HT-29 (cell line): ENCODE measurements around the gene SLMAP. TPM values are rescaled to one million over a fixed set of nuclear protein-coding genes. Genes with fewer than 3 reads are reported as not detected.
"Not testable (repeated sequence)": the region's sequence is repeated elsewhere in the genome, so short reads cannot be mapped to it uniquely, and the experiment has no call there.

Experiments
- DNase-seq: peaks from one replicate; pipeline ENCODE4 v3.0.0-alpha.2; 2015; ENCODE audit warnings: low spot score
- total RNA-seq: library from RNA; depleted of rRNA; stranded (reverse); fragments of >200 nt; shearing (Covaris generic); gene quantifications from 2 replicates; pipeline ENCODE4 v1.2.3, GENCODE V29; 2014

Gene SLMAP
- total RNA-seq, 1 experiment from 2014 or later, result 57.2 TPM

DNA sequence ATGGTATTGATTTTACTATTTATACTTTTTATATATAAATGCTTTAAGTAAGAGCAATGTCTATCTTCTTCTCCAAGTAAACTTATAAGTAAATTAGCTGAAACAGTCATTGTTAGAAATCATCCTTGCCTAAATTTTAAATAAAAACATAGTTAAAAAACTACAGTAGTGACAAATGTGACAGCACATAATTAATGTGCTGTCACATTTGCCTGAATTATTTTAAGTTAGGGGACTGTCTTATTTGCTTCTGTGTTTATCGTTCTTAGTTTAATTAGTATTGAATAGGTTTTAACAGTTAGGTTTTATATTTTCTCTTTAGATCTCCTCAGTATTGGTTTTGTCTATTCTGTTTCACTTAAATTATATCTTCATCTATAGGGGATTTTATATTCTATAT, 36.1 kb downstream of the SLMAP start:
- DNase-seq, result no peak

DNA sequence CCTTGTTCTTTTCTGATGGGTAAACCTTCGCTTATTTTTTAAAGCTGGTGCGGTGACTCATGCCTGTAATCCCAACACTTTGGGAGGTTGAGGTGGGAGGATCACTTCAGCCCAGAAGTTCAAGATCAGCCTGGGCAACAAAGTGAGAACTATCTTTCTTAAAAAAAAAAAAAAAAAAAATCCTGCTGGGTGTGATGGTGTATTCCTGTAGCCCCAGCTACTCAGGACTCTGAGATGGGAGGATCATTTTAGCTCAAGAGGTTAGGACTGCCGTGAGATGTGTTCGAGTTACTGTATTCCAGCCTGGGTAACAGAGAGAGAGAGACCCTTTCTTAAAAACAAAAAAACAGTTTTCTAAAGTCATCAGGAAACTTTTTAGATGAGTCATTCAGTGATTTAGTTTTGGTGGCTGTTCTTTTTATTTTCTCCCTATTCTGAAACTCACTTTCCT, 37.7 kb downstream of the SLMAP start:
- DNase-seq, result no peak

DNA sequence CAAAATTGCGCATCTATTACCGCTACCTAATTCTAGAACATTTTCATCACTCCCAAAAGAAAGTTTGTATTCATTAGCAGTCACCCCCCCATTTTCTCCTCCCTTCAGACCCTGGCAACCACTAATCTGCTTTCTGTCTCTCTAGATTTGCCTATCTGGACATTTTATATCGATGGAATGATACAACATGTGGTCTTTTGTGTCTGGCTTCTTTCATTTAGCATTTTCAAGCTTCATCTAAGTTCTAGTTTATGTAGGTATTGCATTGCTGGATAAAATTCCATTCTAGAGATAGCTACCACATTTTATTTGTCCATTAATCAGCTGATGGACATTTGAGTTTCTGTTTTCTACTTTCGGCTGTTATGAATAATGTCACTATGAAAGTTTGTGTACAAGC, 38.4 kb downstream of the SLMAP start:
- no peak for DNase-seq

DNA sequence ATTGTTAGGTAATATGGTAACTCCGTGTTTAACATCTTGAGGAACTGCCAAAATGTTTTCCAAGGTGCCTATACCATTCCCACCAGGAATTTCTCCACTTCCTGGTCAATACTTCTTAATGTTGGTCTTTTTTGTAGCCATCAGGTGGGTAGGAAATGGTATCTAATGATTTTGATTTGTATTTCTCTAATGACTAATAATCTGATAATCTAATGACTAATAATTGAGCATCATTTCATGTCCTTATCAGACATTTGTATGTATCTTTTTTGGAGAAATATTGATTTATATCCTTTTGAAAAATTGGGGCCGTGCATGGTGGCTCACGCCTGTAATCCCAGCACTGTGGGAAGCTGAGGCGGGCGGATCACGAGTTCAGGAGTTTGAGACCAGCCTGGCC, 38.8 kb downstream of the SLMAP start:
- DNase-seq, result no peak

DNA sequence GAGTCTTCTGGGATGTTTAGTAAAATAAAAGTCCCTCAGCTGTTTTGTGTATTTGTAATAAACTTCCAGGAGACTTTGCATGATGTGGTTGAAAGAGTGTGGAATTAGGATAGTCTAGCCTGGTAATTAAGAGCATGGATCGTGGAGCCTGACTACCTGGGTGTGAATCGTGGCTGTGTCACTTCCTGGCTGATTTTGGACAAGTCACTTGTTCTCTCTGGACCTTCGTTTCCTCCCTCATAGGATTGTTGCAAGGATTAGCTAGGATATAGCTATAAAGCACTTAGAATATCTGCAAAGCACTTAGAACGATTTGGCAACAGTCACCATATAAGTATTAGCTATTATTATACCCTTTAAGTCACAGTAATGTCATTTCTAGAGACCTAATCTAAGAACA, 40.2 kb downstream of the SLMAP start:
- DNase-seq, result no peak

DNA sequence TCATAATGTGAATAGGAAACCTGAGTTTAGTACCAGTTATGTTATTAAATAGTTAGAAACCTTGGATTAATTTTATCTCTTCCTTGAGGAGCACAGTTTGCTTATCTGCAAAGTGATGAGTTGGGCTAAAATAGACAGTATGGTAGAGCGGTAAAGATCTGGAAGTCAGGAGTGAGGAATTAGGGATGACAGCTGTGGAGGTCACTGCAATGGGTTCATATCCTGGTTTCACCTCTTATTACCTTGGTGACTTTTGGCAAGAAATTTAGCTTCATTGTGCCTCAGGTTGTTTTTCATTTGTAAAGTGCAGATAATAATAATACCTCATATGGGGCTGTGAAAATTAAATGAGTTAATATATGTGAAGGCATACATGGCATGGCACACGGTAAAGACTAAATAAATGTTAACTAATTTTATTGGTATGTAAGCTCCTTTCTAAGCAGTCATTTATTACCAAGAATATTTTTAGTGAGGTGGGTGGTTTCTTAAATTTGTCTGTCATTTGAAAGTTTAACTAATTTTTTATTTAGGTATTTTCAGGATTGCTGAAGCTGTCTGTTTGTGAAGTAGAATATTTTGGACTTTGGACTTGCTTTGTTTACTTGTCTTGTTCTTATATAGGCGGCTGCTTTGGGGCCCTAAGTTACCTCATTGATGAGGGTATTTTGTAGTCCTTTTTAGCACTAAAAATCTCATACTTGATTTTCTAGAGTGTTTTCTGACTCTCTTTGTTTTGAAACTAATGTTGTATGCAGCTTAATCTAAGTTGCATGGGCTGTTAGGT, 41.8 kb downstream of the SLMAP start:
- DNase-seq, result no peak

DNA sequence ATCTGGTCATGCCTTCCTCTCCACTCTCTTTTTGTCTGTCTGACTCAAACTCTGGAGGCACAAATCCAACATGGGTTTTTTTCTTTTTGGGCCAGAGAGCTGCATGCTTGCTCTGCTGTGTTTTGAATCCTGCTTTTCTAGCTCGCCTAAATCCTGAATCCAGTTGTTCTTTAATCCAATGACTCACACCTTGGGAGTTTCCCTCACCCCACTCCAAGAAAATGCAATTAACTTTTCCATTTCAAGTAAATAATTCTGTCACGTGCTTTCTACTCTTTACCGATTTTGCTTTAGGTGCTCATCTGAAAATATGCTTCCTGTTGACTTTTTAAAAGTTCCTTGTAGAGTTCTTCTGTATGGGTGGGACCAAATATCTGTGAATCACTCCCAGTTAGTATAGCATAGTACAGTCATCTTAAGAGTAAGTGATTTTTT, 47.6 kb downstream of the SLMAP start:
- peak; percentile 64 for DNase-seq

DNA sequence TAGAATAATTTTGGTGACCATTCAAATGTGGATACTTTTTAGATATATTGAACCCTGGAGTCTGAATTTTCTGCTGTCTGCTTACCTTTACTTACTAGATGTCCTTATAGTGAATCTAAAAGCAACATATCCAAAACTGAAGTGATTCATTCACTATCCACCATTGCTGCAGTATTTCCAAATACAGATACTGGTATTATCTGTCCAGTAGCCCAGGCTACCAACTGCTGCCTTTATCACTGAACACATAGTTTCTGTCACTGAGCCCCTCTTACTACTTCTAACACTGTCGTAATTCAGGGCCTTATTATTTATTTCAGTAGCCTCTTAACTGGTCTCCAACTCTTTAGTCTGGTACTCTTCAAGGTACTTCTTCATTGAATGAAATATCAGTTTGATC, 49.2 kb downstream of the SLMAP start:
- DNase-seq, result no peak

DNA sequence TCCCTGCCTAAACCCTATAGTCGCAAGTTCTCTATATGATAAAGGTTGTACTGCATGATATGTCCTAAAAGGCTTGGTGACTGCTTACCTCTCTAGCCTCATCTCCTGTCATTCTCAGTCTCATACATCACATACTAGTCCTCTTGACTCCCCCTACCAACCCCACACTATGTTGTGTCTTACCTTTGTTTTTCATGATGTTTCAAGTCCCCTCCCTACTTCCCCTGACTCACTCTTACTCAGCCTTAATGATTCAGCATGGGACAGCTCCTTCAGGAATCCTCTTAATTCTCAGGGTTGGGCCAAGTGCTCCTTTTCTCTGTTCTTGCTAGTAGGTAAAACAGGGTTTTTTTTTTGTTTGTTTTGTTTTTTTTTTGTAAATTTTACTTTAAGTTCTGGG, 49.6 kb downstream of the SLMAP start:
- no peak for DNase-seq

DNA sequence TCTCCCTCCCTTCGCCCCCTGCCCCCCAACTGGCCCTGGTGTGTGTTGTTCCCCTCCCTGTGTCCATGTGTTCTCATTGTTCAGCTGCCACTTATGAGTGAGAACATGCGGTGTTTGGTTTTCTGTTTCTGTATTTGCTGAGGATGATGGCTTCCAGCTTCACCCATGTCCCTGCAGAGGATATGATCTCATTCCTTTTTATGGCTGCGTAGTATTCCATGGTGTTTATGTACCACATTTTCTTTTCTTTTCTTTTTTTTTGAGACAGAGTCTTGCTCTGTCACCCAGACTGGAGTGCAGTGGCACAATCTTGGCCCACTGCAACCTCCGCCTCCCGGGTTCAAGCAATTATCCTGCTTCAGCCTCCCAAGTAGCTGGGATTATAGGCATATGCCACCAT, 50.1 kb downstream of the SLMAP start:
- not testable (repeated sequence) for DNase-seq

DNA sequence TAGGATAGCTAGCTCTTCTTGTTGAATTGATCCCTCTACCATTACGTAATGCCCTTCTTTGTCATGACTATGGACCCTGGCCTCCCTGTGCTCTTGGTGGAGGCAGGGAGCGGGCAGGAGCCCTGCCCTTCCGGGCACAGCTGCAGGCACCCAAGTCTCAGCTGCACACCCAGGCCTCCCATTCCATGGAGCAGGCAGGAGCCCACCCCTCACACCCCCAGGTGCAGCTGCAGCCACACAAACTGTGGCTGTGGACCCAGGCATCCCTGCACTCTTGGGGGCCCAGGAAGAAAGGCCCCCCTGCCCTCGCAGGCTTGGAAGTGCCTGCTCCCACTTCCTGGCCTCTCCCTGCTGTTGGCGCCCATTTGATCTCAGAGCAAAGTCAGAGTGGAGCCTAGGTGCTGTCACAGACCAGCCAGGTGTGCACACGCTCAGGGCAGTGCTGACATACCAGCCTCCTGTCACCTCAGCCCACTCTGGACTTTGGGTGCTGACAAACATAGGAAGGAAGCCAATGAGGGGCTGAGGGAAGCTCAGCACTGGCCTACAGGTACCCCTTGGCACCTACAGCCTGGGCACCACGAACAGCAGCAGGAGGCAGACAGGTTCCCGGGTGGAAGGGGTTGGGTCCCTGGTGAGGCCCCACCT, 53.0 kb downstream of the SLMAP start:
- no peak for DNase-seq

DNA sequence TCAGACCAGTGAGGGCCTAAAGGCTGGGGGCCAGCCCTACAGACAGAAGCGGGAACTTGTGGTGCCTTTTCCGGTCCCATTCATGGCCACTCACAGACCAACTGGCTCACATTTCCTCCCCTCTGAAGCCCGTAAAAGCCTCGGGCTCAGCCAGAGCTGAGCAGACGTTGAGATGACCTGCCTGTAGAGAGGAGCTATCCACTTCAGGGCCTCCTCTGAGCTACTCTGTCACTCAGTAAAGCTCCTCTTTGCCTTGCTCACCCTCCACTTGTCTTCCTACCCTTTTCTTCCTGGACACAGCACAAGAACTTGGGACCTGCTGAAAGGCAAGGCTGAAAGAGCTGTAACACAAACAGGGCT, 53.5 kb downstream of the SLMAP start:
- DNase-seq, result no peak

DNA sequence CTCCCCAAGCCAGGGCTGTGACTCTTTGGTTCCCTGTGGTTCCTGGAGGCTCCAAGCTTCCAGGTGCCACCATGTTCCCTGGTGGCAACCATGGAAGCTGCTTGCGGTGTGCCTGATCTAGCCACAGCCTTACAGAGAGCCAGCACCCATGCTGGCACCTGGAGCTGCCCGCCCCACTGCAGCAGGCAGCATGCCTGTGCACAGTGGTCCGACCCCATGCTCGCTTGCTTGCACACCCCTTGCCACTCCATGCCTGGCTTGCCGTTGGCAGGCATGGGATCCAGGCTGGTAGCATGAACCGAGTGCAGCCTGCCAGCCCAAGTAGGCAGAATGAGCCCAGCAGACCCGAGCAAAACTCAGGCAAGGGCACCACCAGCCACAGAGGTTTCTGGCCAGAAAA, 53.9 kb downstream of the SLMAP start:
- no peak for DNase-seq

DNA sequence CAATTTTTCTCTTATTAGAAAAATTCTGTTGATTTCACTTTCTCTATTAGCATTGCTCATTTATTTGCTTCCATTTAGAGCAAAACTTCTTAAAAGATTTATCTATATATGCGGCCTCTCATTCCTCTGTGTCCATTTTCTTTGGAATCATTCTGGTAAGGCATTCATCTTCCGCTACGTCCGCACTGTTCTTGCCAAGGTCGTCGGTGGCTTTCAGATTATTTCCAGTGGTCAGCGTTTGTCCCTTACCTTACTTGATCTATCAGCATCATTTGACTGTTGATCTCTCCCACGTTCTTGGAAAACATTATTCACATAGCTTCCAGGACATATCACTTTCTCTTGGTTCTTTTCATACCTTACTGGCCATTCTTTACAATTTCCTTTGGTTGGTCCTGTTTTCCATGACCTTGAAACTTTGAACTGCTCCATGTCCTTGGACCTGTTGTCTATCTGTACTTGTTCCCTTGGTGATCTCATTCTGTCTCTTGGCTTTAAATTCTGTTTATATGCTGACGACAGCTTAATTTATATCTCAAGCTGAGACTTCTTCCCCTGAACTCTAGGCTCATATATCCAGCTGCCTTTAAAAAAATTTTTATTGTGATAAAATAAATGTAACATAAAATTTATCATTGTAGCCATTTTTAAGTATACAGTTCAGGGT, 54.5 kb downstream of the SLMAP start:
- no peak for DNase-seq

DNA sequence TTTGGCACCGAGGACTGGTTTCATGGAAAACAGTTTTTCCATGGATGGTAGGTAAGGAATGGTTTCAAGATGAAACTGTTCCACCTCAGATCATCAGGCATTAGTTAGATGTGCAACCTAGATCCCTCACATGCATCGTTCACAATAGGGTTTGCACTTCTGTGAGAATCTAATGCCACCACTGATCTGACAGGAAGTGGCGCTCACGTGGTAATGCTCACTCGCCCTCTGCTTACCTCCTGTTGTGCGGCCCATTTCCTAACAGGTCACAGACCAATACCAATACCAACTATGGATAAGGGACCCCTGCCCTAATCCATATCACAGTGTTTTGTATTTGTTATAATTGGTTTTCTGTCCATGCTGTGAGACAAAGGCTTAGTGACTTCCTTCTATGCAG, 58.9 kb downstream of the SLMAP start:
- DNase-seq, result no peak

DNA sequence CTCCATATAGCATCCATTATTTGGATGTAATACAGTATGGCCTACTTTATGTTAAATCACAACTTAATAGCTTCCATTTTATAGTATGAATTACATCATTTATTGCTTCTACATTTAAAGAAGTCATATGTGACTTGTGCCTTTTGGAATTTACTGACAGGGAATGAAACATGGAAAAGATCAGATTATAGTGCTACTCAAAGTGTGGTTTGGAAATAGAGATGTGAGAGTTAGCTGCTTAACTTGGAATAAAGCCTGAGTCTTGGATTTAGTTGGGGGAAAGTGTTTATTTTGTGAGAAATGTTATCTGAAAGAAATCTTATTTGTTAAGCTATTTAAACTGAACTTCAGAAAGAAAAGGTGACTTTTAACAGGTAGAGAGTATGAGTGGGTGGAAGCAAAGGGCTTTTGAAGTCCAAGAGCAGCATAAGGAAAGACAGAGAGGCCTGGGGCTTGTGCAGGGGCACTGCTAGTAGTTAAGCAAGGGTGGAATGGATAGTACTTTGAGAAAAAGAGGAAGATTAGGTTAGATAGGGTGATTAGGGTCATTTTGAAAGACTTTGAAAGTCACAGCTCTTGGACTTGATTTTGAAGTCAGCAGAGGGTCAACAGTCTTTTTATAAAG, 60.5 kb downstream of the SLMAP start:
- no peak for DNase-seq

DNA sequence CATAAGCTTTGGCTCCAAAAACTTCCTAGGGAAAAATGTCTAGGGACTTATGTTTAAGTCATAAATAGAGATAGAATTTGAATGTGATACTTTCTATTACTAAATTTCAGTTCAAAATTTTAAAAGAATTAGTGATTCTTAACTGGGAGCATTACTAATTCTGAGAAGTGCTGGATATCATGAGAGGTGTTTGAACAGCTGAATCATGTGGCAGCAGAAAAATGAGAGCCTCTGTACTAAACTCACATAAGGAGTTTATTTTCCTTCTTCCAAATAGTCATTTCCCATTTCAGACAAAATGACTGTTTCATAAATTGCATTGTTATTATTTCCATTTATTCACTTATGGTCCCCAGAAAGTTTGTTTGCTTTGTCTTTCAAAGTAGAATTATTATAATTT, 62.7 kb downstream of the SLMAP start:
- DNase-seq, result no peak

DNA sequence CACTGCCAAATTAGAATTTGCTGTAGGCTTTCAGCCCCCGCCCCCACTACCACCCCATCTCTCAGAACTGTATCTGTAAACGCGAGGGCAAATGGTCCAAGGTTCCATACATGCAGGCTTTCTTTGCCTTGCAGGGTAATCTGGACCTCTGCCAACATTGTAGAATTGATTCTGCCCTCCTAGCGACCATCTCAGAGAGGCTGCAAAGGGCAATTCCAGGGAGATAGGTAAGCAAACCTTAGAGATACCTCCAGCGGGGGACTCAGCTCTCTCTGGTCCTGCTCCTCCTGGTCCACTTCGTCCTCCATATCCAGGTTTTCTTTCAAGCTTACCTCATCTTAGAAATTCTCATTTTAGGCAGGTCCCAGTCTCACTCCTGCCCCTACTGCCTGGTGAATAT, 64.4 kb downstream of the SLMAP start:
- DNase-seq, result no peak

DNA sequence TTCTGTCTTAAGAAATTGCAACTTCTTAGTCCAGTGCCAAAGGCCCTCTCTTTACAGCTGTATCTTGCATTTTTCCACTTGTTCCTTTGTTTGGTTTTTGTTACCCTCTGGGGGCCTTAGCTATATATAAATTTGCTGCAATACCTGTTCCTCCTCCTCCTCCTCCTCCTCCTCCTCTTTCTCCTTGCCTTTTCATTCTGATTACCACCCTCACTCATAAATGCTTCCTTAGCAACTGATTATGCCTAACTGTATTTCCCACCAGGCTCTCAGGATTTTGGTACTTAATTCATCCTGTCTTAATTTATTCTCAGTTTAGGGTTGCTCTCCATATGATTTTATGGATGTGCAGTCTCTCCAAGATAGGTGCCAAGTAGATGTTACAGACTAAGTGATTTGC, 65.7 kb downstream of the SLMAP start:
- DNase-seq, result no peak

DNA sequence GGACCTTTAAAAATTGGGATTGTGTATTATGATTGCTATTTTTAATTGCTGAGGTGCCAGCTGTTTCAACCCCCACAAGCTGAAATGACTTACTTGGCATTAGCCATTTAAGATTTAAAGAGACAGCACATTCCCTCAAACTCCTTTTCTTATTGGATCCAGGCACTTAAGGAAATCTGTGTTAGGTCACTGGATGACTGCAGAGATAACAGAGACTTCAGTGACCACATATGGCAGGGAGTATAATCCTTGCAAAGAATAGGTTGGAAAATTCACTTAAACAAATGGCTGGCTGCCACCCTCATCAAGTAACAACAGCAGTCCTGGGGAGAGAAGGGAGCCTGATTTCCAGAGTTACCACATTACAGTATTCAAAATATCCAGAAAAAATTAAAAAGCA, 66.6 kb downstream of the SLMAP start:
- DNase-seq, result no peak

DNA sequence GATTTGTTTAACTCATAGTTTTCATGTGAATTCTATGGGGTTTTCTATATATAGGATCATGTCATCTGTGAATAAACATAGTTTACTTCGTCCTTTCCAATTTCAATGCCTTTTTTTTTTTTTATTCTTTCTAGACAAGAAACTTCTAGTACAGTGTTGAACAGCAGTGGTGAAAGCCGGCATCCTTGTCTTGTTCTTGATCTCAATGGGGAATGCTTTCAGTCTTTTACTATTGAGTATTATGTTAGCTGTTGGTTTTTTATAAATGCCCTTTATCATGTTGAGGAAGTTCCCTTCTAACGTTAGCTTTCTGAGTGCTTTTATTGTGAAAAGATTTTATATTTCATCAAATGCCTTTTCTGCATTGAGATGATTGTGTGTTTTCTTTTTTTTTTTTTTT, 69.0 kb downstream of the SLMAP start:
- no peak for DNase-seq

DNA sequence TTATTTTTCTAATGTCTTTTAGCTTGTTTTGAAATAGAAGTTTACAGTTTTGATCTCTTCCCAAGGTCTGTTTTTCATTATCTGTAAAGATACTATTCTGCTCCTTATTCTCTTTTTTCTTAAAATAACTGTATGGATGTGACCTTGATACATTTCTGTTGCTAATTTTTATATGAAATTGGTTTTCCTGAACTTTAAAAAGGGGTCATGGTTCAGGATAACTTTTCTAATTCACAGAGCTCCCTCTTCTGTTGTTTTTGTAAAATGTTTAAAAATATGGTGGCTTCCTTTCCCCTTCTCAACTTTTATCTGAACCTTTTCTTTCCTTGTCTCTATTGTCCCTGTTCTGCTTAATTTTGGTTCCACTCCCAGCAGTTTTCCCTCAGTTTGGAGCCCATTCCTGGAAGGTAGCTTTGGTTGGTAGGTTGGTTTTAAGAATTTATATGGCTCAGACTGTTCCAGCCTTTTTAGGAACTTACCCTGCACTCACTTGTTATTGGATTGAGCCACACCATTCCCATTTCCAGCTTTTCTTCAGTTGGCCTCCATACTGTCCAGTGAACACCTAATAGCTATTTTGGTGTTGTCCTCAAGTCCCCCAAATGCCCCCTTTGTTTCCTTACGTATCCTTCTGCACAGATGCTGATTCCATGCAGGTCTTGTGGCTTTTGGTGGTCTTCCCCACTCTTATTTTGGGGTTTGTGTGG, 70.3 kb downstream of the SLMAP start:
- DNase-seq, result no peak
